WTC11 (cell line): ENCODE results near the gene RWDD3.

Experiments used
- CBFB ChIP-seq: sonication (generic); formaldehyde crosslinking; IDR thresholded peaks from 2 replicates; pipeline ENCODE4 v1.8.1; 2022; ENCODE audit warnings: mild to moderate bottlenecking, low read depth, missing genetic modification reagents
- CTCF ChIP-seq: fragments of 200-600 bp; IDR thresholded peaks from 2 replicates; pipeline ENCODE4 v1.8.0; 2022; ENCODE audit warnings: antibody characterized with exemption
- MAX ChIP-seq: sonication (generic); formaldehyde crosslinking; IDR thresholded peaks from 2 replicates; pipeline ENCODE4 v1.8.0; 2022; ENCODE audit warnings: mild to moderate bottlenecking, missing genetic modification reagents
- NR2C2 ChIP-seq: sonication (generic); formaldehyde crosslinking; IDR thresholded peaks from 2 replicates; pipeline ENCODE4 v1.8.0; 2022; ENCODE audit warnings: mild to moderate bottlenecking, missing genetic modification reagents
- SMAD3 ChIP-seq: sonication (generic); formaldehyde crosslinking; IDR thresholded peaks from 2 replicates; pipeline ENCODE4 v1.8.0; 2022; ENCODE audit warnings: missing genetic modification reagents, mild to moderate bottlenecking, borderline replicate concordance
- TCF7 ChIP-seq: sonication (generic); formaldehyde crosslinking; IDR thresholded peaks from 2 replicates; pipeline ENCODE4 v1.8.0; 2022; ENCODE audit warnings: mild to moderate bottlenecking, low read depth, missing genetic modification reagents, moderate library complexity
- USF2 ChIP-seq: sonication (generic); formaldehyde crosslinking; IDR thresholded peaks from 2 replicates; pipeline ENCODE4 v1.8.1; 2023; ENCODE audit warnings: mild to moderate bottlenecking, missing genetic modification reagents, moderate library complexity
- TF ChIP-seq, protein P1 (sequence below): sonication (generic); formaldehyde crosslinking; IDR thresholded peaks from 2 replicates; pipeline ENCODE4 v1.8.1; 2023; ENCODE audit warnings: mild to moderate bottlenecking, missing genetic modification reagents, borderline replicate concordance

DNA sequence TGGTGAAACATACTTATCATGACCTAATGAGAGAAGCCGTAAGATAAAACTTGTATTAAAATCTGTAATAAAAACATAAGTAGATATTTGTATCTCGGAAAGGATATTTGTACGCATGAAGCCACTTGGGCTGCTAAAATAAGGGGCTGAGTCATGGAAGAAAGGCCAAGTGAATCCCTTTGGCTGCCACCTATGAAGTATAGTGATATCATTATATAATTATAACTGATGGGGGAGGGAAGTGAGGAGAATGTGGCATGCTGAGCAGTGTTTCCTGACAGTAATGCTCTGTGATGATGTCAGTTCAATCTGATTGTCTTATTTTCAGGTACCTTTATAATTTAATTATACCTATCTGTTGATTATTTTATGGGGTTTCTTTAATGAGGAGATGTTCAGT is 13.6 kb downstream of the RWDD3 start:
- TF ChIP-seq CTCF = no peak
- no peak for TF ChIP-seq MAX (CRISPR knock-in tag)
- TF ChIP-seq CBFB (CRISPR knock-in tag) = no peak
- no peak for TF ChIP-seq USF2 (CRISPR knock-in tag)
- no peak for TF ChIP-seq NR2C2
- TF ChIP-seq SMAD3 (CRISPR knock-in tag) = no peak
- no peak for TF ChIP-seq TCF7 (CRISPR knock-in tag)
- TF ChIP-seq, protein P1, sequence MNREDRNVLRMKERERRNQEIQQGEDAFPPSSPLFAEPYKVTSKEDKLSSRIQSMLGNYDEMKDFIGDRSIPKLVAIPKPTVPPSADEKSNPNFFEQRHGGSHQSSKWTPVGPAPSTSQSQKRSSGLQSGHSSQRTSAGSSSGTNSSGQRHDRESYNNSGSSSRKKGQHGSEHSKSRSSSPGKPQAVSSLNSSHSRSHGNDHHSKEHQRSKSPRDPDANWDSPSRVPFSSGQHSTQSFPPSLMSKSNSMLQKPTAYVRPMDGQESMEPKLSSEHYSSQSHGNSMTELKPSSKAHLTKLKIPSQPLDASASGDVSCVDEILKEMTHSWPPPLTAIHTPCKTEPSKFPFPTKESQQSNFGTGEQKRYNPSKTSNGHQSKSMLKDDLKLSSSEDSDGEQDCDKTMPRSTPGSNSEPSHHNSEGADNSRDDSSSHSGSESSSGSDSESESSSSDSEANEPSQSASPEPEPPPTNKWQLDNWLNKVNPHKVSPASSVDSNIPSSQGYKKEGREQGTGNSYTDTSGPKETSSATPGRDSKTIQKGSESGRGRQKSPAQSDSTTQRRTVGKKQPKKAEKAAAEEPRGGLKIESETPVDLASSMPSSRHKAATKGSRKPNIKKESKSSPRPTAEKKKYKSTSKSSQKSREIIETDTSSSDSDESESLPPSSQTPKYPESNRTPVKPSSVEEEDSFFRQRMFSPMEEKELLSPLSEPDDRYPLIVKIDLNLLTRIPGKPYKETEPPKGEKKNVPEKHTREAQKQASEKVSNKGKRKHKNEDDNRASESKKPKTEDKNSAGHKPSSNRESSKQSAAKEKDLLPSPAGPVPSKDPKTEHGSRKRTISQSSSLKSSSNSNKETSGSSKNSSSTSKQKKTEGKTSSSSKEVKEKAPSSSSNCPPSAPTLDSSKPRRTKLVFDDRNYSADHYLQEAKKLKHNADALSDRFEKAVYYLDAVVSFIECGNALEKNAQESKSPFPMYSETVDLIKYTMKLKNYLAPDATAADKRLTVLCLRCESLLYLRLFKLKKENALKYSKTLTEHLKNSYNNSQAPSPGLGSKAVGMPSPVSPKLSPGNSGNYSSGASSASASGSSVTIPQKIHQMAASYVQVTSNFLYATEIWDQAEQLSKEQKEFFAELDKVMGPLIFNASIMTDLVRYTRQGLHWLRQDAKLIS (CRISPR knock-in tag) = no peak
